RCC 7860 (cell line): ENCODE measurements around the gene PIK3R5.

ENCODE experiments used
- DNase-seq: peaks from one replicate; pipeline ENCODE4 v3.0.0-alpha.2; 2015; ENCODE audit warnings: low spot score
- FAIRE-seq: peaks from 2 replicates; lab custom pipeline; 2012; peaks lifted over from hg19 to GRCh38; lab: Jason Lieb, UNC

PIK3R5 gene

GRCh38 chr17:8836821-8837562 lies 128.5 kb downstream of the PIK3R5 start:
- no peak for FAIRE-seq

GRCh38 chr17:8835631-8836364 lies 129.7 kb downstream of the PIK3R5 start:
- DNase-seq (no peak), FAIRE-seq (no peak)

More at GRCh38 chr17:8836821-8837562, 128.5 kb downstream of the PIK3R5 start:
- DNase-seq = no peak

- no peak for FAIRE-seq
- DNase-seq = no peak
Observed at GRCh38 chr17:8835106-8835505, 130.4 kb downstream of the PIK3R5 start.

GRCh38 chr17:8832711-8833352 lies 132.7 kb downstream of the PIK3R5 start:
- no peak for FAIRE-seq
- no peak for DNase-seq

- FAIRE-seq (no peak), DNase-seq (no peak)
Observed at GRCh38 chr17:8831234-8831849, 134.2 kb downstream of the PIK3R5 start.

GRCh38 chr17:8830141-8830540 lies 135.4 kb downstream of the PIK3R5 start:
- no peak for DNase-seq
- FAIRE-seq = no peak

GRCh38 chr17:8829036-8829941 lies 136.2 kb downstream of the PIK3R5 start:
- no peak for FAIRE-seq
- DNase-seq = no peak
